A673 (cell line): ENCODE data around the gene NAT8L. TPM values are rescaled to one million over a fixed set of nuclear protein-coding genes. Genes with fewer than 3 reads are reported as not detected.
A peak's percentile ranks its signal among the peaks of the same experiment; 100 is the strongest.

Source experiments
- BruUV-seq: library from RNA; stranded (reverse); fragments of 400-500 nt; replicated peaks from 2 replicates; lab custom pipeline; 2021; lab: Mats Ljungman, UMichigan
- CTCF ChIA-PET: fragments of 300-600 bp; sonication (Branson Sonifier 250); formaldehyde crosslinking; loops from one replicate; lab custom pipeline; 2022; ENCODE audit warnings: antibody characterized with exemption; lab: Charles Lee
- POLR2A ChIA-PET: fragments of 300-600 bp; sonication (Branson Sonifier 250); formaldehyde crosslinking; loops from one replicate; lab custom pipeline; 2022; ENCODE audit warnings: antibody characterized with exemption; ENCODE audit not compliant: low non-redundant PET; lab: Charles Lee
- DNase-seq: peaks from one replicate; pipeline ENCODE4 v3.0.0-alpha.2; 2015; ENCODE audit warnings: low spot score
- H3K27ac ChIP-seq: fragments of 200-600 bp; sonication (generic); 2 replicates; pipeline ENCODE4 v1.5.1; 2016; ENCODE audit warnings: mixed run types, low read depth, mild to moderate bottlenecking, mixed read lengths, antibody characterized with exemption, low read length; ENCODE audit not compliant: poor library complexity, severe bottlenecking
- H3K27me3 ChIP-seq: fragments of 200-600 bp; sonication (generic); replicated peaks from 2 replicates; pipeline ENCODE4 v1.6.1; 2017; ENCODE audit warnings: mixed run types, low read depth, mild to moderate bottlenecking, mixed read lengths, antibody characterized with exemption, low read length; ENCODE audit not compliant: insufficient read depth, poor library complexity
- H3K36me3 ChIP-seq: fragments of 200-600 bp; sonication (generic); 2 replicates; pipeline ENCODE4 v1.6.1; 2016; ENCODE audit warnings: mixed run types, mild to moderate bottlenecking, mixed read lengths, antibody characterized with exemption, low read length; ENCODE audit not compliant: insufficient read depth, poor library complexity, severe bottlenecking
- H3K4me1 ChIP-seq: fragments of 200-600 bp; sonication (generic); 2 replicates; pipeline ENCODE4 v1.6.1; 2017; ENCODE audit warnings: mixed run types, mild to moderate bottlenecking, mixed read lengths, antibody characterized with exemption, low read length; ENCODE audit not compliant: insufficient read depth, poor library complexity, severe bottlenecking
- H3K4me3 ChIP-seq: fragments of 200-600 bp; sonication (generic); 2 replicates; pipeline ENCODE4 v1.5.1; 2016; ENCODE audit warnings: low read depth, mixed run types, mild to moderate bottlenecking, mixed read lengths, low read length; ENCODE audit not compliant: poor library complexity, severe bottlenecking
- H3K9me3 ChIP-seq: fragments of 200-600 bp; sonication (generic); 2 replicates; pipeline ENCODE4 v1.6.1; 2016; ENCODE audit warnings: mixed run types, low read depth, mild to moderate bottlenecking, mixed read lengths, antibody characterized with exemption, low read length; ENCODE audit not compliant: poor library complexity, severe bottlenecking
- CTCF ChIP-seq: fragments of 300-800, 200-600 bp; sonication (generic); conservative IDR thresholded peaks from 2 replicates; pipeline ENCODE4 v1.5.1; 2017; ENCODE audit warnings: low read depth, mild to moderate bottlenecking, antibody characterized with exemption, low read length, moderate library complexity, mixed read lengths
- EZH2 ChIP-seq: fragments of 200-600 bp; sonication (generic); IDR thresholded peaks from 2 replicates; pipeline ENCODE4 v1.6.1; 2017; ENCODE audit warnings: borderline replicate concordance, low read depth, mild to moderate bottlenecking, mixed read lengths, antibody characterized with exemption, low read length; ENCODE audit not compliant: poor library complexity, severe bottlenecking
- intact Hi-C: fragments of 100-400 bp; cut with micrococcal nuclease; formaldehyde crosslinking; loops from one replicate; pipeline ENCODE4 v1.10.0; 2022; ENCODE audit not compliant: unreplicated experiment
- total RNA-seq: library from RNA; stranded (reverse); gene quantifications from 2 replicates; pipeline ENCODE4 v1.2.3, GENCODE V29; 2021

Gene NAT8L
- total RNA-seq, 1 experiment from 2014 or later, result 2.5 TPM

DNA sequence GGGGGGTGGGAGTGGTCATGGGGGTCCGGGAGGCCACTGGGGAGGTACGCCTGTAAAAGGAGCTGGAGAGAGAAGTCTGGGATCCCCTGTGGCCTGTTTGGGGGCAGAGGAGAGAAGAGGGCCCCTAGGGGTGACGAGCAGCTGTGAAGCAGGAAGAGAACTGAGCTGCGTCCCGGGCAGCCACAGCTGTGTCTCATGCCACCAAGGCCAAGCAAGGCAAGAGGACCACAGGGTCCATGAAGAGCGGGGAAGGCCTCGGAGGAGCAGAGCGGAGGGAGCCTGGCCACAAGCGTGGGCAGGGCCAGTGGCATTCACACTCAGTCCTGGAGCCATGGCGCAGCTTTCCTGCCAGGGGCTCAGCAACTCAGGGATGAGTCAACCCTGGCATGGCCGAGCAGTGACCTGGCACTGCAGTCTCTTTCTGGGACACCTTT, 13.6 kb upstream of the NAT8L start:
- CTCF ChIA-PET, result no interaction called here
- no peak for TF ChIP-seq CTCF
- no peak for TF ChIP-seq EZH2
- H3K27me3 ChIP-seq, result peaks cover 12% of the 10 kb centered on the region
- H3K9me3 ChIP-seq, result no peaks in the 10 kb centered on the region
- H3K27ac ChIP-seq, result no peak overlapping the region
- no peak for DNase-seq
- peaks cover 6% of the 10 kb centered on the region for H3K4me1 ChIP-seq
- POLR2A ChIA-PET, result no interaction called here
- H3K36me3 ChIP-seq, result no peaks in the 10 kb centered on the region
- BruUV-seq, result no TSS peak
- intact Hi-C loops, result no loop called here
- no peak overlapping the region for H3K4me3 ChIP-seq

GRCh38 chr4:2046031-2046961, 12.8 kb upstream of the NAT8L start:
- Histone ChIP-seq H3K4me3 (no peak overlapping the region), H3K4me1 (peaks cover 3% of the 10 kb centered on the region), H3K9me3 (no peaks in the 10 kb centered on the region), H3K27ac (no peak overlapping the region), H3K36me3 (no peaks in the 10 kb centered on the region), H3K27me3 (peaks cover 4% of the 10 kb centered on the region)
- no peak for DNase-seq
- BruUV-seq, result no TSS peak
- POLR2A ChIA-PET, result no interaction called here
- no peak for TF ChIP-seq EZH2
- TF ChIP-seq CTCF, result 0 out of 2 replicates have a peak, but pooled peaks have one; percentile 17
- intact Hi-C loops, result no loop called here
- CTCF ChIA-PET, result no interaction called here

DNA sequence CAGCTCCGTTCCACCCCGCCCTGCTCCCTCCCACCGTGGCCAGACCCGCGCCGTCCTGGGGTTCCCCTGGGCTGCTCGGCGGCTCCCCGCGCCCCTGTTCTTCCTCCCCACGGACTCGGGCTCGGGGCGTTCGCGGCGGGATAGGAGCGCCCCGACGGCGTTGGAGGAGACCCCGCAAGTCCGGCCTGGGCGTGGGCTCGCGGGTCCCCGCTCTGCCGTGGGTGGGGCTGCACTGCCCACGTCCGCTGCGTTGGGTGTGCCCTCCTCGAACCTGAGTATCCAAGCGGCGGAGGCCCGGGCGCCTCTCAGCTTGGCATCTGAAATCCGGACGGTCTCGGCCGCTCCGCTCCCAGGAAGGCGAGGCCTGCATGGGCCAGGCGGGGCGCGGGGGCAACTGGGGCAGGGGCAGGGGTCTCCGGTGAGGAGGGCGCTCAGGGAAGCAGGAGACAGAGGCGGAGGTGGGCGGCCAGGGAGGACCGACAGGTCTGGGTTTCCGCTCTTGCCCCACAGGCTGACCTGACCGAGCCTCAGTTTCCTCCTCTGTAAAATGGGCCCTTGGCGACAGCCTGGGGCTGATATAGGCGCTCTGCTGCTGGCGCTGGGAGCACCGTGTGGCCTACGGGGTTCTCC, 12.0 kb upstream of the NAT8L start:
- Histone ChIP-seq H3K4me3 (no peak overlapping the region), H3K36me3 (no peaks in the 10 kb centered on the region), H3K27me3 (peaks cover 4% of the 10 kb centered on the region), H3K9me3 (no peaks in the 10 kb centered on the region), H3K27ac (no peak overlapping the region), H3K4me1 (no peaks in the 10 kb centered on the region)
- ChIA-PET POLR2A (no interaction called here), CTCF (no interaction called here)
- DNase-seq, result no peak
- intact Hi-C loops, result no loop called here
- TF ChIP-seq CTCF (no peak), EZH2 (no peak)
- no TSS peak for BruUV-seq
